Upper lobe of left lung (tissue), 4 donors: ENCODE measurements around the gene PTPRN2.

Experiments used
- CTCF ChIP-seq, 6 experiments: fragments of 450-650 bp in 4 of 6; fragments of 200-600 bp in 2 of 6; sonication (generic) in 2 of 6; IDR thresholded peaks; one replicate each; pipeline ENCODE4 v1.5.1; 2016 to 2019; ENCODE audit warnings: antibody characterized with exemption in 6 of 6
- POLR2A ChIP-seq, 4 donors: fragments of 450-650 bp; IDR thresholded peaks; one replicate each; pipeline ENCODE4 v1.5.1; 2016 to 2017; ENCODE audit warnings: antibody characterized with exemption in 4 of 4, mild to moderate bottlenecking in 2 of 4
- POLR2AphosphoS5 ChIP-seq, 2 donors: sonication (generic); formaldehyde crosslinking; IDR thresholded peaks; one replicate each; pipeline ENCODE4 v1.5.1; 2017; ENCODE audit warnings: antibody characterized with exemption in 2 of 2

- TF ChIP-seq CTCF (IDR thresholded peaks at IDR 0.05) (no peak), POLR2AphosphoS5 (IDR thresholded peaks at IDR 0.05) (no peak), POLR2A (IDR thresholded peaks at IDR 0.05) (no peak)
These were observed 400.0 kb downstream of the PTPRN2 start for GRCh38 chr7:158187694-158187994.
